PC-9 (cell line): ENCODE data around the gene RARB.

Experiments
- CTCF ChIP-seq: fragments of 200-600 bp; sonication (generic); conservative IDR thresholded peaks from 2 replicates; pipeline ENCODE4 v1.6.1; 2017; ENCODE audit warnings: mixed run types, antibody characterized with exemption, mild to moderate bottlenecking, moderate library complexity
- EZH2 ChIP-seq: fragments of 200-600 bp; sonication (generic); IDR thresholded peaks from 2 replicates; pipeline ENCODE4 v1.8.0; 2017; ENCODE audit warnings: antibody characterized with exemption, low read depth

- TF ChIP-seq CTCF = no peak
- no peak for TF ChIP-seq EZH2
Observed at GRCh38 chr3:25433106-25433505, 5.0 kb downstream of the RARB start.
